BE2C (cell line): ENCODE results near the gene IMPDH2.

Experiments used
- DNase-seq: peaks from one replicate; pipeline ENCODE4 v3.0.0-alpha.2; 2020
- H3K27me3 ChIP-seq: fragments of 250-450 bp; sonication (Bioruptor Pico); 2 replicates; pipeline ENCODE4 v1.5.1; 2020; ENCODE audit warnings: mild to moderate bottlenecking
- H3K36me3 ChIP-seq: fragments of 250-450 bp; sonication (Bioruptor Pico); 2 replicates; pipeline ENCODE4 v1.5.1; 2020; ENCODE audit warnings: mild to moderate bottlenecking
- H3K4me1 ChIP-seq: fragments of 250-450 bp; sonication (Bioruptor Pico); 2 replicates; pipeline ENCODE4 v1.5.1; 2020
- H3K4me3 ChIP-seq: 2 replicates; pipeline ENCODE4 v1.5.1; 2011; ENCODE audit warnings: low read depth, low read length
- H3K9me3 ChIP-seq: fragments of 250-450 bp; sonication (Bioruptor Pico); 2 replicates; pipeline ENCODE4 v1.5.1; 2020
- TF ChIP-seq, protein P1 (sequence below): IDR thresholded peaks from 2 replicates; pipeline ENCODE4 v1.5.1; 2012; ENCODE audit warnings: mild to moderate bottlenecking, low read depth, low read length

Gene IMPDH2

DNA sequence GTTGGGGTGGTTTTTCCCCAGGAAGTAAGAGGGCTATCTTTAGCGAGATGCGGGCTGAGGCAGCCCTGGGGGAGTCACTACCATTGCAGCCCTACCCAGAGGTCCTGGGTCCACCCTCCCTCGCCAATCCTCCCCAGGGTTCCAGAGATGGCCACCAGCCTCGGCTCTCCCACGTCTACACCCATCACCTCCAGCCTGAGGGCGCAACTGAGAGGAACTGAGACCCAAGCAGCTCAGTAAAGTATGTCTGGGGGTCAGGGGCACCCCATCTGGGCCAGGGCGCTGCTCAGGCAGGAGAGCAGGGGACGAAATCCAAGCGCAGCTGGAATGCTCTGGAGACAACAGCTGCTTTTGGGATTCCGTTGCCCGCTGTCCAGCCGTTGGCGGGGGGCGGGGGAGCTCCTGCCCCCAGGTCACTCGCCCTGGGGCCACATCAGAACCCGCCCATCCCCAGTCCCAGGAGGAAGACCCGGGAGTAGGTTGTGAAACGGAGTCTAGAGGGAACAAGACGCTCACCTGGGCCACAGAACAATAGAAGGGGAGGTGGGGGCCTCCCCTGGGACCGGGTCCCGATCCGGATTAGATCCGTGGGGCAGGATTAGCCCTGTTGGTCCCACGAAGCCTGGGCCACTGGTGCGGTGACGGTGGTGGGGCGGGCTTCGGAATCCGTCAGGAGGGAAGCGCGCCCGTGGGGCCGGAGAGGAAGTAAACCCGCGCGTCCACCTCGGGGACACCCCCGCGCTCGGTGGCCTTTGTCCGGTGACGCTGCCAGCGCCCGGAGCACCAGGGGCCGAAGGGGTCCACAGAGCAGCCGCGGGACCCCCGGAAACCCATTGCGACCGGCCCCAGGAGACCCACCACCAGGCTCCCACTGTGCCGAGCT lies 8.6 kb downstream of the IMPDH2 start:
- no peaks in the 10 kb centered on the region for H3K4me1 ChIP-seq
- H3K36me3 ChIP-seq: peaks cover 22% of the 10 kb centered on the region
- TF ChIP-seq, protein P1, sequence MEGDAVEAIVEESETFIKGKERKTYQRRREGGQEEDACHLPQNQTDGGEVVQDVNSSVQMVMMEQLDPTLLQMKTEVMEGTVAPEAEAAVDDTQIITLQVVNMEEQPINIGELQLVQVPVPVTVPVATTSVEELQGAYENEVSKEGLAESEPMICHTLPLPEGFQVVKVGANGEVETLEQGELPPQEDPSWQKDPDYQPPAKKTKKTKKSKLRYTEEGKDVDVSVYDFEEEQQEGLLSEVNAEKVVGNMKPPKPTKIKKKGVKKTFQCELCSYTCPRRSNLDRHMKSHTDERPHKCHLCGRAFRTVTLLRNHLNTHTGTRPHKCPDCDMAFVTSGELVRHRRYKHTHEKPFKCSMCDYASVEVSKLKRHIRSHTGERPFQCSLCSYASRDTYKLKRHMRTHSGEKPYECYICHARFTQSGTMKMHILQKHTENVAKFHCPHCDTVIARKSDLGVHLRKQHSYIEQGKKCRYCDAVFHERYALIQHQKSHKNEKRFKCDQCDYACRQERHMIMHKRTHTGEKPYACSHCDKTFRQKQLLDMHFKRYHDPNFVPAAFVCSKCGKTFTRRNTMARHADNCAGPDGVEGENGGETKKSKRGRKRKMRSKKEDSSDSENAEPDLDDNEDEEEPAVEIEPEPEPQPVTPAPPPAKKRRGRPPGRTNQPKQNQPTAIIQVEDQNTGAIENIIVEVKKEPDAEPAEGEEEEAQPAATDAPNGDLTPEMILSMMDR: no peak
- no peaks in the 10 kb centered on the region for H3K27me3 ChIP-seq
- H3K9me3 ChIP-seq: no peaks in the 10 kb centered on the region
- DNase-seq: no peak
- peak overlapping the region; percentile 84 for H3K4me3 ChIP-seq

- no peaks in the 10 kb centered on the region for H3K27me3 ChIP-seq
- H3K4me1 ChIP-seq: no peaks in the 10 kb centered on the region
- TF ChIP-seq, protein P1: no peak
- peaks cover 20% of the 10 kb centered on the region for H3K36me3 ChIP-seq
- H3K4me3 ChIP-seq: peak overlapping the region; percentile 84
- no peak for DNase-seq
- no peaks in the 10 kb centered on the region for H3K9me3 ChIP-seq
Observed at GRCh38 chr3:49019941-49020329, 9.3 kb downstream of the IMPDH2 start.

- no peak for DNase-seq
- Histone ChIP-seq H3K27me3 (no peaks in the 10 kb centered on the region), H3K36me3 (peaks cover 20% of the 10 kb centered on the region), H3K4me3 (peak overlapping the region; percentile 70), H3K9me3 (no peaks in the 10 kb centered on the region), H3K4me1 (no peaks in the 10 kb centered on the region)
- TF ChIP-seq, protein P1: no peak
Observed at GRCh38 chr3:49018707-49019006, 10.5 kb downstream of the IMPDH2 start.

DNA sequence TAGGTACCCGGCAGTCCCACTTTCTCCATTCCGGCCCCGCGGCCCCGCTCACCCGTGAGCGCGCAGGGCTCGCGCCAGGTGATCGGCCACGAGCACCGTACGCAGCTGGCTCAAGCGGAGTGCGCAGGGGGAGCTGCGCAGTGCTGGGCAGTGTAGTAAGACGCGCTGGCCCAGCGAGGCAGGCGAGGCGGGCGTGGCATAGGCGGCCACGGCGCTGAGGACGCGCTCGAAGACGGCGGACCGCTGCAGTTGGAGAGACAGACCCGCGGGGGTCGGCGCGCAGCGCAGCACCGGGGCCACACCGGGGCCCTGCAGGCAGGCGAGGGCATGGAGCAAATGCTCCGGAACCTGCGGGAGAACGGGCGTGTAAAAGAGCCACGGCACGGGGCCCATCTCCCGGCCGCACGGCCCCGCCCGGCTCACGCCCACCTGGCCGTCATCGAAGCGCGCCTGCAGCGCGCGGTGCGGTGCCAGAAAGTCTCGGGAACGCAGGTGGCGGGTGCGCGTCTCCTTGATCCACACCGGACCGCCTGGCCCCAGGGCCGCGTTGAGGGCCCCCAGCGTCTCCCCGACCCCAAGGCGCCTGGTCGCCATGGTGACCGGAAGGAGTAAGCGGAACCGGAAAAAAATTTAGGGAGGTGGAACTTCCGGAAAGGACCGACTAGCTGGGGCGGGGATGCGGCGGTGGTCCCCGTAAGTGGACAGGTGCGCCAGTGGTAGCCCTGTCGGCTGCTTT lies 11.1 kb downstream of the IMPDH2 start, which contains the start of gene DALRD3:
DALRD3 (minus strand) TSS at position 610 of the 736 bp plus-strand sequence; CDS start at position 594, 16 bp downstream.
- peak; percentile 50 for DNase-seq
- peaks cover 24% of the 10 kb centered on the region for H3K36me3 ChIP-seq
- H3K27me3 ChIP-seq: no peaks in the 10 kb centered on the region
- no peaks in the 10 kb centered on the region for H3K9me3 ChIP-seq
- no peaks in the 10 kb centered on the region for H3K4me1 ChIP-seq
- peak within 1 kb of the TSS; percentile 70 for H3K4me3 ChIP-seq
- TF ChIP-seq, protein P1: no peak

- Histone ChIP-seq H3K4me1 (no peaks in the 10 kb centered on the region), H3K36me3 (peaks cover 23% of the 10 kb centered on the region), H3K27me3 (no peaks in the 10 kb centered on the region), H3K4me3 (peak overlapping the region; percentile 70), H3K9me3 (no peaks in the 10 kb centered on the region)
- DNase-seq: no peak
- TF ChIP-seq, protein P1: no peak
Observed at GRCh38 chr3:49017229-49017970, 11.8 kb downstream of the IMPDH2 start.
